ENCODE results near the gene RP2. TPM values are rescaled to one million over a fixed set of nuclear protein-coding genes. Genes with fewer than 3 reads are reported as not detected.

RP2 gene
- total RNA-seq, 4 donors from 2014 or later, result 7.2 to 10.6 (median 9.4) TPM

GRCh38 chrX:46811121-46811520 lies 25.7 kb upstream of the RP2 start:
- 76% methylated on average over 1 of the region's 1 CpG for WGBS
- no peak for TF ChIP-seq EP300 (IDR thresholded peaks at IDR 0.05)
- TF ChIP-seq CTCF (IDR thresholded peaks at IDR 0.05), result no peak
- TF ChIP-seq POLR2A (IDR thresholded peaks at IDR 0.05; ENCODE audit: low read depth), result no peak
- TF ChIP-seq POLR2AphosphoS5 (IDR thresholded peaks at IDR 0.05), result no peak
- intact Hi-C loops (cut with DNase I), result no loop called here

GRCh38 chrX:46812445-46812844 lies 24.4 kb upstream of the RP2 start:
- intact Hi-C loops (cut with DNase I), result no loop called here
- no peaks in the 10 kb centered on the region for H3K36me3 ChIP-seq
- H3K27ac ChIP-seq (replicated peaks in 1 of 4), result no peak overlapping the region
- no peak for TF ChIP-seq POLR2A (IDR thresholded peaks at IDR 0.05; ENCODE audit: low read depth)
- TF ChIP-seq POLR2AphosphoS5 (IDR thresholded peaks at IDR 0.05), result no peak
- no peak for TF ChIP-seq CTCF (IDR thresholded peaks at IDR 0.05)
- TF ChIP-seq EP300 (IDR thresholded peaks at IDR 0.05), result no peak
- no peaks in the 10 kb centered on the region for H3K4me1 ChIP-seq
- no peaks in the 10 kb centered on the region for H3K9me3 ChIP-seq
- DNase-seq (ENCODE audit: extremely low spot score), result no peak
- no peaks in the 10 kb centered on the region for H3K27me3 ChIP-seq
- H3K4me3 ChIP-seq, result no peak overlapping the region
- WGBS, result 74% methylated on average over 2 of the region's 2 CpGs

More at GRCh38 chrX:46811121-46811520, 25.7 kb upstream of the RP2 start:
- H3K27ac ChIP-seq (replicated peaks in 1 of 4), result no peak overlapping the region
- DNase-seq (ENCODE audit: extremely low spot score), result no peak
- H3K4me1 ChIP-seq, result no peaks in the 10 kb centered on the region
- H3K4me3 ChIP-seq, result no peak overlapping the region
- no peaks in the 10 kb centered on the region for H3K27me3 ChIP-seq
- H3K9me3 ChIP-seq, result no peaks in the 10 kb centered on the region
- H3K36me3 ChIP-seq, result no peaks in the 10 kb centered on the region

GRCh38 chrX:46814966-46815365 lies 21.9 kb upstream of the RP2 start:
- Histone ChIP-seq H3K4me1 (no peaks in the 10 kb centered on the region), H3K9me3 (no peaks in the 10 kb centered on the region), H3K27me3 (peaks cover 0 to 5% (median 0%) of the 10 kb centered on the region in 4 donors), H3K4me3 (no peak overlapping the region), H3K27ac (replicated peaks in 1 of 4) (no peak overlapping the region), H3K36me3 (no peaks in the 10 kb centered on the region)
- no peak for TF ChIP-seq POLR2AphosphoS5 (IDR thresholded peaks at IDR 0.05)
- TF ChIP-seq POLR2A (IDR thresholded peaks at IDR 0.05; ENCODE audit: low read depth), result no peak
- TF ChIP-seq EP300 (IDR thresholded peaks at IDR 0.05), result no peak
- TF ChIP-seq CTCF (IDR thresholded peaks at IDR 0.05), result no peak
- no peak for DNase-seq (ENCODE audit: extremely low spot score)
- 82% methylated on average over 7 of the region's 7 CpGs for WGBS
- intact Hi-C loops (cut with DNase I), result no loop called here

GRCh38 chrX:46819136-46819535 lies 17.7 kb upstream of the RP2 start:
- intact Hi-C loops (cut with DNase I), result no loop called here
- TF ChIP-seq POLR2A (IDR thresholded peaks at IDR 0.05; ENCODE audit: low read depth) (no peak), CTCF (IDR thresholded peaks at IDR 0.05) (no peak), EP300 (IDR thresholded peaks at IDR 0.05) (no peak), POLR2AphosphoS5 (IDR thresholded peaks at IDR 0.05) (no peak)
- WGBS, result 84% methylated on average over 5 of the region's 5 CpGs

More at GRCh38 chrX:46819136-46819535, 17.7 kb upstream of the RP2 start:
- no peak overlapping the region for H3K4me3 ChIP-seq
- H3K4me1 ChIP-seq, result no peaks in the 10 kb centered on the region
- H3K9me3 ChIP-seq, result peaks cover 0 to 14% (median 0%) of the 10 kb centered on the region in 4 donors
- no peak for DNase-seq (ENCODE audit: extremely low spot score)
- H3K36me3 ChIP-seq, result no peaks in the 10 kb centered on the region
- H3K27ac ChIP-seq (replicated peaks in 1 of 4), result no peak overlapping the region
- H3K27me3 ChIP-seq, result peaks cover 0 to 5% (median 0%) of the 10 kb centered on the region in 4 donors

Measured in esophagus muscularis mucosa (tissue), 4 donors.